Measurements from ENCODE around the gene RTL1.

RTL1 gene

DNA sequence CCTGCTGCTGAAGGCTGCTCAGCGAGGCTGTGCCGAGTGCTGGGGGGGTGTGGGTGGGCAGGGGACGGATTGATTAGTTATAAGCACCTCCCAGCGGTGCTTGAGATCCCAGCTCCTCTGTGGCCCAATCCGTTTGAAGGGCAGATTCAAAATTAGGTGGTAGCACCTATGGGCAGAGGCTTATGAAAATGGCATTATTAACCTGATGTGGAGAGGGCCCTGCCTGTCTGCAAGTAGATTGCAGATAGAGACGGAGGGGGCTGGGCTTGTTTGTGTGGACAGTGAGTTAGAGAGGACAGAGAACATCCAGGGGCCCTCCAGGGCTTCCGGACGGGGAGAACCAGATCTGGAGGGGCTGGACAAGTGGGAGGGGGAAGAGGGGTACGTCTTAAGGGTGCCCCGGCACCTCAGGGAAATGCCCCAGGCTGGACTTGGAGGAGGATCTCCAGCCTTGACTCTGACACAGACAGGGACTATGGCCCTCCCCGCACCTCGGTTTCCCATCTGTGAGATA is at the start of gene RTL1:
TSS of gene RTL1 (minus strand) at position 51 of the 514 bp plus-strand sequence. CDS start 18,934 bp downstream, outside the sequence.
- no peak for DNase-seq

DNA sequence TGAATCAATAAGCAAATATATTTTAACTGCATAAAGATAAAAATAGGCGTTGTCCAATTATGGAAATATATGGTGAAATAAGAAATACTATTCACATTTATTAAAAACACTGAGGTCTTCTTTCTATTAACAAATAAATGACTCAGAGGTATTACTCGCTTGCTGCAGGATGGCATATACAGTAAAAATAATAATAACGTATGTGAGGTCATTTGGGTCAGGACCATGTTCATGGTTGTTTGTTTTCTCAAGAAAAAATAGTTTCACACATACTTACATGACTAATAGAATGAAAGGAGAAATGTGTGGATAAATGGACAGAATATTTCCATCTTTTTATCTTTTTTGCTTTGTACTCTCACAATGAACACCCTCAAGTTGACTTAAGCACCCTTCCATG is 46.5 kb upstream of the RTL1 start:
- DNase-seq, result no peak

DNA sequence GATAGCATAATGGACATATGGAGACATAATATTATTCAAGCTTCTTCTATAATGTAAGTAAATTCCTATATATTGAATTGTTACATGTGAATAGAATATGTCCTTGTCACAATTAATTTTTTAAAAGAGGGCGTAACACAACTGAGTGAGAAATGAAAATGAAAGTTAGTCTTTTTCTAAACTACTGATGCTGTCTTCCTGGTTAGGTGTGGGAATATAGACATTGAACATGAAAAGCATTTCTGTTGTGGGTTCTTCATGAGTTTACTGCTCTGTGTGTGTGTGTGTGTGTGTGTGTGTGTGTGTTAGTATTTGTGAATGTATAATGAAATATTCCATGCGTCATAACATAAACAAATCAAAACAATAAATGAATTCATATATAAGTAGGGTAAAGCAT is 40.5 kb upstream of the RTL1 start:
- DNase-seq, result no peak

DNA sequence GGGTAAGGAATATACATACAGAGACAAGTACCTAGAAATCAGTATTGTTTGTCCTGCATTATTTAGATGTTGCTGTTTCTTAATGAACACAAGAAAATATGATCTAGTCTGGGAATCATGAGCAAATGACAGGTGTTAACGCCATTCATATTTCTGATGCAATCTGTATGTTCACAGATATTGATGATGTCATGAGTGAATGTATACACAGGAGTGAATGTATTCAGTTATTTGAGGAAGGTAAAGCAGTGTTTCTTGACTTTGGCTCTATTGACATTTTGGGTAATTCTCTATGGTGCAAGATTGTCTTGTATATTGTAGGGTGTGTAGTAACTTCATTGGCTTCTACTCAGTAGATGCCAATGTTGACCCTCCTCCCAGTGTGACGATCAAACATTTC is 26.7 kb upstream of the RTL1 start:
- DNase-seq, result no peak

DNA sequence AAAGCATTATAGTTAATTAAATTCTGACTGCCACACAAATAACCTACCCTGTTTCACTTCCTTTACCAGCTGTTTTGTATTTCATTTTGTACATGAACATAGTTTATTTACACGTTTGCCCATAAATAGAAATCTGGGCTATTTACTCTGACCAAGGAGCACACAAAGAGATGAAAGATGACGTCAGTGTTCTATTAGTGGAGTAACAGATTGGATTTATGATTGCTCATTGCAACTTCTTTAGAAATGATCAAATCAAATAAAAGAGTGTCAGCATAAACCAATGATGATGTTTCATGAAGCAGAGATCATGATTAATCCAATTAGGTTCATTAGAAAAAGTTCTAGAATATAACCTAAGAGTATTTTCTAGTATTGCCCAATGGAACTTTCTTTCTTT is 12.0 kb upstream of the RTL1 start:
- DNase-seq, result no peak

DNA sequence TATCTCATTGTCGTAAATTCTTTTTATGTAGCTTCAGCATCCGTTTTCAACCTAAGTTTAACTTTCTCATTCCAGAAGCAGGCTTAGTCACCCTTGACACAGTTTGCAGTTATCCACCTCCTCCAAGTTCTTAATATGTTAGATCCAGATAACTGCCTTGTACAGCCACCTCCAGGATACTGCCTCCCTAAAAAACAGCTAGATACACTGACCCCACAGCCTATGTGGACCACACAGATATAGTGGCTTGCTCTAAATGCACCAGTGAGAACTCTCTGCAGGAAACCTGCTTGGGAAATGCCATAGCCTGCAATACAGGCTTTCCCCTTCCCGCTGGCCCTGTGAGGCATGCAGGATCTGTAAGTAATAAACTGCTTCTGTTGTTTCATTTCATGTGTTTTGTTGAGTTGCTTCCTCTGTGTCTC is 11.1 kb upstream of the RTL1 start:
- DNase-seq, result no peak

DNA sequence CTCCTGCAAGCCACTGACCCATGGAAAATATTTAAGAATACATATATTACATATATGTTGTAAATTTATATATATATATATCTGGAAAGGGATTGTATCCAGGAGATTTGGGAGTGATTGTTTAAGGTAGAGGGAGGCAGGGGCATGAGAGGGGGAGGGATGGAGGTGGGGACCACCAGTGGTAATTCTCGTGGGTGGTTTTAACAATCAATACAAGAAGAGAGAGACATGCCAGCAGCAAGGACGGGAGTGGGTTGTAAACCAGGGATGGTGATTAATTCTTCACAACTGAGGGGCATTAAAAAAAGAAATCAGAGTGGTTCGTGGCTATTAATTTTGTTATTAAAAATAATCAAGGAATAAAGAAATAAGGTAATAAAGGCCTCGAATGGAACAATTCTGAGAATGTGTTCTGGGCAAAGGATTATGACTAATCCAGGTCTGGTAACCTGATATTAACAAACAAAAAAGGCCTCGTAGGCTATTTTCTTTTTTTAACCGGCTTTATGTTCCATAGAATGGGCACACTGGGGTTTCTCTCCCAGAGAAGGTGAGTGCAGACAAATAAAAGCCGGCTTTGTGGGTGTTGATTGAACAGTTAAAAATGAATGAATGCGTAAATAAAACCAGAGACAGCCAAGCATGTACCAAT is 8.3 kb upstream of the RTL1 start:
- no peak for DNase-seq

DNA sequence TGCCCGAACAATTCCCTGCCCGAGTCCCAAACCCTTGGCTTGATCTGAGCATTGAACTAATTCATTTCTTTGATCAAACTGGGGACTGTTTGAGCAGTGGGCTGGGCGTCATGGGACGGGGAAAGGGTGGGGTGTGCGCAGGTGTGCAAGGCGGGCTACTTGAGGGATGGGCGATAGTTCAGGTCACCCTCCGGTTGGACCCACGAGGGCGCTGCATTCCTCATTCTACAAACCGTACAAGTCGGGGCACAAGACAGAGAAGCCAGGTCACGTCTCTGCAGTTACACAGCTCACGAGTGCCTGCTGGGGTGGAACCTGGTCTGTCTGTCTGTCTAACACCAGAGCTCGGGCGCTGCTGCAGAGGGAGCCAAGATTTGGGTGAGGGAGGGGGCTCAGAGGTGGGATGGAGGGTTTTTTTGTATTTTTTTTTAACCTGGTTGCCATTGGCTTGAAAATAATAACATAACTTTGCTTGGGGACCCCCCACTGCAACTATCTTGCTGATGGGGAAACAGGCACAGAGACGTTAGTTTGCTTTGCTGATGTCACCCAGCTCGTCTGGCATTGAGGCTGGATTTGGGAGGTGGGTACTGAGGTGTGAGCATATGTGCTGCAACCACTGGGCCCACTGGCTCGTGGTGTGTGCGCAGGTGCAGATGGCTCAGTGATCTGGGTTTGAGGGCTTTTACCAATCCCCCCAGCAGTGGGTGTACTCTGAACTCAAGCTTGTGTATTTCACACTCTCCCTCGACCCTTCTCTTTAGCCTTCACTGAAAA is 7.6 kb upstream of the RTL1 start:
- no peak for DNase-seq

DNA sequence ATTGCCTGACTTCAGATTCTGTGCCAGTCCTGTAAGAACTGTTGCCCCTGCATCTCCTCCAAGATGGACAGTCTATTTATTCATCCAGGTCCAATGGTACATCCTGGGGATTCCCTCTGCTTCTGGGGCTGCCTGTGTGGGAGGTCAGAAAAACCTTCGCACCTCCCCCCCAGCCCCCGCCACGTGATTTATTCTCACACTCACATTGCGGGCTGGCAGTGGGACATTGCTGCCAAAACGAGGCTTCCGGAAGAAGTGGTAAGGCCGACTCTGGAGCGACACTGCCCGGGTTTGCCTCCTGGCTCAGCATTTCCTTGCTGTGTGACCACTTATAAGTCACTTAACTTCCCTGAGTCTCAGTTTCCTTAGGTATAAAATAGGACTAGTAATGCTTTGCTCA is 5.9 kb upstream of the RTL1 start:
- DNase-seq, result no peak

DNA sequence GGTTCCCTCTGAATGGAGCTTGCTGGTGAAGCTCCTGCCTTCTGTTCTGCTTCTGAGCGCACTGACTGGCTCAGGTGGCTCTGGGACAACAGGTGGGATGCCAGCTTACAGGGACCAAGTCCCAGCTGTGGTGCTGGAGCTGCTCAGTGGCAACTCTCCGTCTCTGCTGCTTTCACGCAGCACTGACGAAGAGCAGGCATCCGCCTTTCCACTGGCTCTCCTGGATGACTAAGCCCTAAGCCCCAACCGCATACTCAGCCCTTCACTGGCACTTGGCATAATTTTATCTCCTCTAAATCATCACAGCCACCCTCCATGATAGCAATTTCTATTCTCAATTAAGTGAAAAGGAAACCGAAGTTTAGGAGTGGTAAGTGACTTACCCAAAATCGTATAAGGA is 3.7 kb upstream of the RTL1 start:
- DNase-seq, result no peak

DNA sequence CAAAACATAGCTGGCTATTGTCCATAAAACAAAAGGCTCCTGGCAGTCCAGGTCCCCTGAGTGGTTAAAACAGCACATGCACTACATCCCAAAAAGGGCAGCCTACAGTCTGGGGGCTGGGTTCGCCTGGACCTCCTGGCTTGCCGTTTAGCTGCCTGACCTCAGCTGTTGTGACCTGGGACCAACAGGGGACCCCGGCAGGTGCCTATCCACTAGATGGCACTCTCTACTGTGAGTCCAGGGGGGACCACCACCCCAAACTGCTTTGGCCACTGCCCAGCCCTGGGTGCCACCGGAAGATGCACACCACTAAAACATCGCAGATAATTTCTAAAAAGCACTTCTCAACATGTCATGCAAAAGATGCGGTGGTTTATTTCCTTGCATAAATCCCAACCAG is 2.9 kb upstream of the RTL1 start:
- DNase-seq, result no peak

DNA sequence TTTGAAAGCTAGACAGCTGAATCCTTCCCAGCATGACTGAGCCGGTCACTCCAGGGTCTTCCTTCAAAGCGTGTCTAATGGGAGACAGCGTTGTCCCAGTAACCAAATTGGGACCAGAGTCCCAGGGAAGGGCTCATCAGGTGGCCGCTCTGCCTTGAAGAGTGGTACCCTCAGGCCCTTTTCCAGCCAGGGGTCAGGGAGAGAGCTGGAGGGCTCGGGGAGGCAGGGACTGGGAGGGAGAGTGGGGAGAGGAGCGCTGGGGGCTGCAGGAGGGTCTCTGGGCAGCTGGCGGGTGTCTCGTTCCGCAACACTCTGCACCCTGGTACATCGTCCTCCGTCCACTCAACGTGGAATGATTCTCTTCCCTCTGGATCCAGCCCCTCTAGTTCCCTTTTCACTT is 1.6 kb upstream of the RTL1 start:
- no peak for DNase-seq

DNA sequence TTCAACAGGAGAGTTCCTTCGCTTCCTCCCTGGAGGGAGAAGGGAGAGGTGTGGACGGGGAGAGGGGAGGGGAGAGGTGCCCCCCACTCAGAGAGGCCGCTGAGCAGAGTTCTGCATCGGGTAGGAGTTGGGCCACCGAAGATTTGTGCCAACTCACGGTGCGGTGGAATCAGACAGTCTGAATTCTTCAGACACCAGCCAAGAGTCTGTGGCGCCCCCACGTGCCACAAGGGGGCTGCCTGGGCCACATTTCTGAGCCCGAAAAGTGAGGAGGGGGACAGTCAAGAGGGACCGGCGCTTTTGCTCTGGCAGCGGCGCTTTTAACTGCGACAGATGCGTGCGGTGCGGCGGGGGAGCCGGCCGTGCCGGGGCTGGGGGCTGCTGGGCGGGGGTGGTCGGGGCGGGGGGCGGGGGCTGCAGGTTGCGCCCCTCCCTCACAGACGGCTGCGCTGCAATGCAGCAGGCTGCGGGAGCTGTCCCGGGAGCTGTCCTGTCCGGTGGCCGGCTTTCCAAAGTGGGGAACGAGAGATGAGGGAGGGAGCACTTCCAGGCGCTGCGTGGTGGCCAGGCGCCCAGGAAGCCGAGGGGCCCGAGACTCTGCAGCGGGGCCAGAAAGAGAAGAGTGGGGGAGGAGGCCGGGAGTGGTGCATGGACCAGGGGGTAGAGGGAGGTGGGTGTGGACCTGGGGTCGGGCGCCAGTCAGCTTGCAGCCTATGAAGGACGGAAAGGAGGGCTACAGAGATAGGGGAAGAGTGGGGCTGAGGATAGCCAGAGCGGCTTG is 975 bp upstream of the RTL1 start:
- DNase-seq, result peak; percentile 49

DNA sequence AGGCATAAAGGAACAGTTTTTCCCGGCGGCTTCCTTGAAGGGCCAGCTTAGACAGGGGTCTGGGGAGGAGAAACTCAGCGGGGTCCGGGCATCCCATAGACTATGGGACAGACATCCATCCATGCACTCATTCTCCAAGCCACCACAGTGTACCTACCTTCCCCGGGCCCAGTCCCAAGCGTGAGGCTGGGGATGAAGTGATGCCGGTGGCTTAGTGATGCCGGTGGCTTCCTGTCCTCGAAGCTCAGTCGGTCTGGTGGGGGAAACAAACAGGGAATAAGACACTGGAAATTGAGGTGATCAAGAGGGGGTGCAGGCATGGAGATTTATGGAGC is 421 bp downstream of the RTL1 start:
- no peak for DNase-seq

DNA sequence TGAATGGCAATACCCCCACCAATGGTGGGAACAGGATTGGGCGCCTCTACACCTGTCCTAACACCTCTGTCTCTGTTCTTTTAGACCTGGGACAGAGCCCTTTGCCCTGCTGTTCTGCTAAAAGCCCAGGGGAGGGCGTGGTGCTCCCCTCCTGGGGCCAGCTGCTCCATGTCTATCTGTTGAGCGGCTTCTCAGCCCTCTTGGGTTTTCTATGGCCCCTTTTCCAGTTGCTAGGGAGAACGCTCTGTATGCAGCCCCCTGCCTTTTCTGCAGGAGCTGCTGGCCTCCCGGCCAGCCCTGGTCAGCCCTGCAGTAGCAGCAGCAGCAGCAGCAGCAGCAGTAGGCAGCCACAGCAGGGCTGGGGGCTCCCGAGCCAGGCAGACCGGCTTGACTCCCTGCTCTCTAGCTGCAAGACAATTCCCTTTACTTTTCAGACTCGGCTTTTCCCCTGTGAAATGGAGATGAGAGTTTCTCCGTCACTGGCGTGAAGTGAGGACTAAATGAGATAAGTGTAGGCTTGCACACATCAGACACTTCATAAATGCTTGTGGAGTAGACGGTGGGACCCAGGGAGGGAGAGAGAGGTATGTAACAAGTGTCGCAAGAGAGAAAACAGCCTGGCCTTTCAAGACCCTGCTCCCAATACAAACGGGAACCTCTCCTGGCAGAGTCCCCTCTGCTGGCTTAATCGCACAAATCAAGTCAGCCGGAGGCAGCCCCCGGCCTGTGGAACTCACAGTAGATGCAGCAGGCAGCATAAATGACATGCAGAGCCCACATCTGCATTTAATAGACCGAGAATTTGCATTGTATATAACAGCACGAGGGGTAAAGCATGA is 1.0 kb downstream of the RTL1 start:
- DNase-seq, result no peak

DNA sequence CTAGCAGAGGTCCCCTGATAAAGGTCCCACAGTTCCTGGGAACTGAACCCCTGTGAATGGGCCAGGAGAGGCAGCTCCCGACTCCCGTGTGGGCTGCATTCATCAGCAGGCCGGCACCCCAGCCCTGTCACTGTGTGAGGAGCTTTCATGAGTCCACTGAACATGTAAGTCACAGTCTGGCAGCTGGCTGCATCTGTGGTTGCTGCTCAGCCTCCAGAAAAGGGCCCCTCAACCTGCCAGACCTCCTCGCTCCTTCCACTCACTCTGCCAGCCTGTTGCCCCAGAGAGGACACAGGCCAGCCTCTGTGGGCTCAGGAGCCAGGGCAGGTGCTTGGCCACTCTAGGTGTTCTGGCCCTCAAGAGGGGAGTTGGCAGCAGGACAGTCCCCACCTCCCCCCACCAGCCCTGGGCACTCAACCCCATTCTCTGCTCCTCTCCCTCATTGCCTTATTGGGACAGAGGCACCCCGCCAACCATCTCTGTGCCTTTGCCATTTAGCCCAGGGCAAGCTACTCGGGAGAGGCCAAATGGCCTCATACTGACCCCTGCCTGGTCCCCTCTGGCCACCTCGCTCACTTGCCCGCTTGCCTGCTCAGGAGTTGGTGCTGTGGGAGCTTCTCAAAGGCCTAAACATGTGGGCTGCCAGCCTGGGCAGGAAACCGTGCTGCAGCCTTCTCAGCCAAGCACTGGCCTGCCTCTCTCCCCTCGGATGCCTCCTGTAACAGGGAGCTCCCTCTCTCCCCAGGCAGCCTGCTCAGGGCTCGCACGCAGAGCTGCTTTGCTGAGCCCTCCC is 1.9 kb downstream of the RTL1 start:
- no peak for DNase-seq

DNA sequence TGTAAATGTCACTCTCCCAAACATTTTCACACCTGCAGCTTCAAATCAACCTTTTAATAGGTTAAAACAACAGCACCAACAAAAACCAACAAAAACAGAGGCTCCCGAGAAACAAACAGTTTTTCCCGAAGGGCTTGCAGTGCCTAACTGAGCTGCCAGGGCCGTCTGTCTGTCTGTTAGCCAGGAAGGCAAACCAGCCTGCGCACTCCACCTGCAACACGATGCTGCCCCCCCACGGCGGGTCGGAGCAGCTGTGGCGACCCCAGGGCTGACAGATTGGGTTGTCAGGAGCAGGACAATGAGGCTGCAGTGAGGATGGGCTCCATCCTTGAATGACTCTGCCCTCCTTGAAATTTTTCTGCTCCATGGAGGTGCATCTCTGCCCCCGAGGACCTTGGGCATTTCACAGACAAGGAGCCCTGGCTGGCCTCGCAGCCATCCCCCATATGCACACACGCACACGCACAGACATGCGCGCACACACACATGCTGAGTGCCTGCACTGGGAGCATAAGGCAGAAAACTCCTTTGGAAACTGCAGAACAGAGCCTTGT is 2.6 kb downstream of the RTL1 start:
- DNase-seq, result peak; percentile 79

DNA sequence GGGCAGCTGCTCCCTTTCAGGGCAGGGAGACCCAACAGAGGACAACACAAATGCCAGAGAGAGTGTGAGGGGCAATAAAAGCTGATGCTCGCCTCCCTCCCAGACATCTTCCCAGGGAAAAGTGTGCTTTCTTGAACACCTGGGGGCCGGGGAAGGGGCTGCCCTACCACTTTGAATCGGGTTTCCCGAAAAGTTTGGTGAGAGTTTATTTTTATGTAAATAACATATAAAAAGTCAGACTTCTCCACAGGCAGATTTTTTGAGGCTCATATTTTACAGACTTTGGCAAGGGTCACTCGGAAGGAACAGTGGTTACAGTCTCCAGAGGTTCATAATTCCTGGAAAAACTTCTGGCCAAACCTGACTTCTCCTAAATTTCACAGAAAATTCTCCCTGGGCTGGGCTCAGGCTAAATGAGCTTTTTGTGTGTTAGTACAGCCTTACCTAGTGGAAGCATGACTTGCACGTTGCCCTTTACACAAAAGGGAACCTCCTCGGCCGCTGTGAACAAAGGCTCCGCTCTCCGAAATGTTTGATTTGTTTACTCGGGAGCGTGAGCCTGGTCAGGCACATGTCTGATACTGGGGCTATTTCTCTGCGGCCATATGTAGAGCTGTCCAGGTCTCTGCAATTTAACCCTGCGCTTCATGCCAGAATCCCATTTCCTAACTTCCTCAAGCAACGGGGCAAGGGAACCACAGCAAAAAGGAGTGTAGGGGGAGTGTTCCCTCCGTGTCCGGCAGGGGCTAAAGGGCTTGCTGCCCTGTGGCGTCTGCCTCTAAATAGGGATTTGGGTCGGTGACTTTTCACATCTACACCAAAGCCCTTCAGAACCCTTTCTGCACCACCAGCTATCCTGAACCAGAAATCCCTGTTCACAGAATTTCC is 3.4 kb downstream of the RTL1 start:
- peak; percentile 78 for DNase-seq

DNA sequence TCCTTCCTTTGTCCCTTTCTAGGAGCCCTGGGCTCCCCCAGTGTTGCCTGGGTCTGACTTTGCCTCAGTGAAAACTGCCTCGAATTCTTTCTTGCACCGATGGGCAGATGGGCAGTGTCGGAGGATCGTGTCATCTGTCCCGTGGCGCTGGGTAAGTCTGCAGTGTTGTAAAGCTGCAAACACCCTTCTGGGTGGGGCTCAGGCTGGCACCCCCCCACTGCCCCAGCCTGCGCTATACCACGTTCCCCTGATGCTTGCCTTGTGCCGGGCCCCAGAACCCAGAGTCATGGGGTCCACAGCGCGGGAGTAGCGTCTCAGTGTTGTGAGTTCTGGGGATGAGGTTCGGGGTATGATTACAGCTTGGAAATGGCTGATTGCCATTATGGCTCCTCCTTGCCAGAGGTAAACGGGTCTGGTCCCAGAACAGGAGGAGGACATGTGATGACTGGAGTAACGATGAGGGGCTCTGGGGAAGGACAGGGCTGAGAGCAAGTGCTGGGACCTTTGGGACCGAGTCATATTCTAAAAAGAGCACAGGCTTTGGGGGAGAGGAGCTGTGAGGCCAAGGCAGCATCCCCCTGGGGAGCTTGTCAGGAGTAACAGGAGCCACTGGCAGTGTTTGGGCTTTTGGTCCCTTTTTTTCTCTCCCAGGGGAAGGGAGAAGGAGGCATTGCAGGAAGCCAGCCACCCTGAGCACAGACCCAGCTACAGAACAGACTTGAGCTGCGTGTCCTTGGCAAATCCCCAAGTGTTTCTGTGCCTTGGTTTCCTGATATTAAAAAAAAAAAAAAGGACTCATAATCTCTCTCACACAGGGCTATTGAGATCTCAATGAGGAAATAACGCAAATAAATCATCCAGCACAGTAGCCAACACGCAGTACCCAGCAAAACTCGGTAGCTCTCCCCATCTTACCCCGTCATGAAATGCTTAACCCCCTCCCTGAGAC is 4.3 kb downstream of the RTL1 start:
- DNase-seq, result peak; percentile 92

Measured in DMS79 treated with DMSO at 0.1 percent for 48 hours (cell line).